ENCODE measurements around the gene CDHR3.
"Not testable (repeated sequence)": the region's sequence is repeated elsewhere in the genome, so short reads cannot be mapped to it uniquely, and the experiment has no call there.

Gene CDHR3

DNA sequence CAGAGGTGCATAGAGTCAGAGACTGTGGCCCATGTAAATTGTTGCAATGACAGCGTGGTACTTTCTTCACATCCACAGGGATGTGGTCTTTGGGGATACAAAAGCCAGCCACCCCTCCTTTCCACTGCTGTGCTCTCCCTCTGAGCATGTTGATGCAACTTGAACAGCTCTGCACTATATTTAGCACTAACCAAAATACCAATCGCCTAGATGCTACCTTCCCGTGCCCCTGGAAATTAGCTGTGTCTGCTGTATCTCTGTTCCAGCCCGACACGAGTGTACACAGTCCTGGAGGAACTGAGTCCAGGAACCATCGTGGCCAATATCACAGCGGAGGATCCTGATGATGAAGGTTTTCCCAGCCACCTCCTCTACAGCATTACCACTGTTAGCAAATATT is 38.1 kb downstream of the CDHR3 start:
- DNase-seq, result no peak

DNA sequence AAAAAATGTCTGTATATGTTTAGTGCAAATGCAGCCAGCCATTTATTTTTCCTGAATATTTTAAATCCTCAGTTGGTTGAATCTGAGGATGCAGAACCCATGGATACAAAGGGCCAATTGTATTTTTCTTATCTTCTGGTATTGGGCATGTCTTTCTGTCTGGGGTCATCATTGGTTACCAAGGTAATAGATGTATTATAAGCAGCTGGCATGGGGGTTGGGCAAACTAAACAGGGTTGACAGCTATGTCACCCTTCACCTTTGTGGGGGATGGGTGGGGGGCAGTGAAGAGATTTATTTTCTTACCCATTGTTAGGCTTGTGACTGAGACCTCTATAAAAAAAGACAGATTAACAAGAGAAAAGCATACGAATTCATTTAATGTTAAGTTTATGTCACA is 38.8 kb downstream of the CDHR3 start:
- no peak for DNase-seq

DNA sequence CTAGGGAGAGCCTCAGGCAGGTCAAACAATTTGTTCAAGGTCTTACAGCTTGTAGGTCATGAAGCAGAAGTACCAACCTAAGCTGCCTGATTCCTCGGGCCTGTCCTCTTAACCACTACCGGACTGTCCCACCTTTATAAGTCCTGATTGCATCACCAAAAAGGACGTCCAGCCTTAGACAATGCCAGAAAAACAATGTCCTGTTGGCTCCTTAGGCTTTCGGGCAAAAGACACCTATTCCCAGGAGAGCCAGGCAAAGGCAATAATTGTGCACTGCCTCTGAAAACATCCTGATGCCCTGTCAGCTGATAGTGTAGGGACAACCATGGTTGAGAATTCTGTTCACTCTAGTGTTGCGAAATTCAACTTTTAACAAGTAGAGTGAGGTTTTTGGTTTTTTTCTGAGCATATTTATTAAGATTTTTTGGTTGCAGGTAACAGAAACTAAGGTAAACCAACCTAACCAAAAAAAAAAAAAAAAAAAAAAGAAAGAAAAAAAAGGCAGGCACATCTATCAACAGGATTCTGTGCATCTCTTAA is 40.5 kb downstream of the CDHR3 start:
- no peak for DNase-seq

GRCh38 chr7:106006906-106007305 is 43.8 kb downstream of the CDHR3 start:
- no peak for DNase-seq

- not testable (repeated sequence) for DNase-seq
Measured at GRCh38 chr7:106007796-106008195, 44.7 kb downstream of the CDHR3 start.

GRCh38 chr7:106009503-106010226 is 46.6 kb downstream of the CDHR3 start:
- peak; percentile 39 for DNase-seq

- no peak for DNase-seq
Measured at GRCh38 chr7:106010331-106010730, 47.3 kb downstream of the CDHR3 start.

DNA sequence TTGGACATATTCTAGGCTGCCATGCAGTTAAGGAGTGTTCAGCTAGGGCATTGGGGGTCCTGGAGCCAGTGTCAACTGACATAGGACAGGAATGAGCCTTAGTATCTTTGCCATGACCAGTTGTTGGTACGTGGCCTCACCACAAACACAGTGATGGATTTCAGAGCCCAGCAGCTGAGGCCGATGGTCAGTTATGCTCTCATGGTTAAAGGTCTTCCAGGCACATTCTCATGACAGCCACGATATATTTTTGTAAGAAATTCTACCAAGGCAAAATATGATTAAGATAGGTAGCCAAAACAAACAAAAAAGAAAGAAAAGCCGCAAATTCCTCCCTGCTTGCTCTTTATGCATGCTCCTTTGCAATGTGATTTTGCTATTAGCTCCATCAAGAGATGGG is 47.8 kb downstream of the CDHR3 start:
- no peak for DNase-seq

GRCh38 chr7:106012184-106012583 is 49.1 kb downstream of the CDHR3 start:
- no peak for DNase-seq

GRCh38 chr7:106012935-106013439 is 49.9 kb downstream of the CDHR3 start:
- DNase-seq, result no peak

DNA sequence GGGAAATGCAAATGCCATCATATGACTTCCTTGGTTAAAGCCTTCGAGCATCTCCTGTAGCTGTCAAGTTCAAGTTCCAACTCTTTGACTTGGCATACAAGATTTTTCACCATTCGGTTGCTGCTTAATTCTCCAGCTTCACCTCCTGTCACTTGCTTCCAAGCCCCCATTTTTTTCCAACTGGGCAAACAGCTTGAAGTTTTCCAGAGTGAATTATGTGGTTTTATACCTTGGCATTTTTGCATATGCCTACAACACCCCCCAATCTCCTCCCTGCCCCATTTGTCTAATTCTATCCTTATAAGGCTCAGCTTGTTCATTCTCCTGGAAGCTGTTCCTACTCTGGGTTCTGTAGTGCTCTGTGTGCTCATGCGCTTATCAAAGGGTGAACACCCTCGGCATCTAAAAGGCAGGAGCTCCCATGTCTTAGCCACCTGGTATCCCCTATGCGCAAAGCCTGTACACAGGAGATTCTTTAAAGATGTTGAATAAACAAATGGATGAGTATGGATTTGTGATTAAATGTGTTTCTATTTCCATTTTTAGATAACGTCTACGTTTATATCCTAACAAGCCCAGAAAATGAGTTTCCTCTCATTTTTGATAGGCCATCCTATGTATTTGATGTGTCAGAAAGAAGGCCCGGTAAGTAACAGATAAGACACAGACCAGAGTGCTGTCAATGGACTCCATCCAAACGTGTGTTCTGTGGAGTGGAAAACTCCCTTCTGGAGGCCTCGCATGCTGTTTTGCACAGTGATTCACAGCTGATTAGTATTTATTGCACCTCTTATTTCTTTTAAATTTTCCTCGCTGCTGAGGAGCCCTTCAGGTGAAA is 52.5 kb downstream of the CDHR3 start:
- no peak for DNase-seq

DNA sequence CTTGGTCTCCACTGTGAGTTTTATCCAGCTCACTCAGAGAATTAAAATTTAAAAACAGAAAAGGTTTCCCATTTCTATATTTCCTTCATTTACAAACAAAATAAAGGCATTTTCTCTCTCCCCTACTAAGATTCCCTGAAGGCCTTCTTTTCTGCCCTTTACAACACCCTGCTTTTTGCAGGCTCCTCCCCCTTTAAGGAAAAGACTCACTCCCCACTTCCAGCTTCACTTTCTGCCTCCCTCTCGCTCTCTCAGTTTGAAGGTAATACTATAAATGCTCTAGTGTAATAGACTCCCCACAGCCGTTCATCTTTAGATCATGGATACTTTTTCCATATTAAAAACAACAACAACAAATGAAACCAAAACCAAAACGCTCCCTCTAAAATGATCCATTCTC is 53.3 kb downstream of the CDHR3 start:
- DNase-seq, result no peak

DNA sequence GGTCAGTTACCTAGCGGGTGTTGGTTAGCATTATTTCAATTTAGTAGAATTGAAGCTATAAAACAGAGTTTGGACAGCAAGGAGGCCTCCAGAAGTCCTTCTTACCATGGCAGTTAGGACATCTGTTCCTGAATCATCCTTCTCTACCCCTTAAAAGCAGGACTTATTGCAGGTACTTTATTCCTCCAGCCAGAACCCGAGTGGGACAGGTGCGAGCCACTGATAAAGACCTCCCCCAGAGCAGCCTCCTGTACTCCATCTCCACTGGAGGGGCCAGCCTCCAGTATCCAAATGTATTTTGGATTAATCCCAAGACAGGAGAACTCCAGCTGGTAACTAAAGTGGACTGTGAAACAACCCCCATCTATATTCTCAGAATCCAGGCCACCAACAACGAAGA is 54.6 kb downstream of the CDHR3 start:
- DNase-seq, result no peak

GRCh38 chr7:106018566-106019469 is 55.8 kb downstream of the CDHR3 start:
- no peak for DNase-seq

GRCh38 chr7:106019470-106019820 is 56.4 kb downstream of the CDHR3 start:
- DNase-seq, result no peak

- DNase-seq, result no peak
Measured at GRCh38 chr7:106021151-106022067, 58.3 kb downstream of the CDHR3 start.

DNA sequence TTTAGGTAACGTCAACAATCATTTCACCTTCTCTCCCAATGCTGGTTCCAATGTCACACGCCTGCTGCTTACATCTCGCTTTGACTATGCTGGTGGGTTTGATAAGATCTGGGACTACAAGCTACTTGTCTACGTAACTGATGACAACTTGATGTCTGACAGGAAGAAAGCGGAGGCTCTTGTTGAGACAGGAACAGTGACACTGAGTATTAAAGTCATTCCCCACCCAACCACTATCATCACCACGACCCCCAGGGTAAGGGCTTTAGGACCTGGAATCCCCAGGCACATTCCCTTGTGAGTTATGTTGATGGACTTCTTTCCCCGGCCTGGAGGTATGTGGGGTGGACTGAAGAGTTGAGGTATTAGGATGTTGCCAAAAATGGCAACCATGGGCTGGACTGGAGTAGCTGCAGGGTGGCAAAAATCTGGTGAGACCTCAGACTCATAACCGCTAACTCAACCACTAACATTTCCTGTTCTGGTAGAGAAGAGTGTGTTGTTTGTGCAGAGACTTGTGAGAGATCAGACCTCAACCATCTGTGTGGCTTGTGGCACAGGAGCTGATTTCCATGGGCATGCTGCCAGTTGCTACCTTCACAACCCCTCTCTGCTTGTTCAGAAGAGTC is 59.2 kb downstream of the CDHR3 start:
- no peak for DNase-seq

DNA sequence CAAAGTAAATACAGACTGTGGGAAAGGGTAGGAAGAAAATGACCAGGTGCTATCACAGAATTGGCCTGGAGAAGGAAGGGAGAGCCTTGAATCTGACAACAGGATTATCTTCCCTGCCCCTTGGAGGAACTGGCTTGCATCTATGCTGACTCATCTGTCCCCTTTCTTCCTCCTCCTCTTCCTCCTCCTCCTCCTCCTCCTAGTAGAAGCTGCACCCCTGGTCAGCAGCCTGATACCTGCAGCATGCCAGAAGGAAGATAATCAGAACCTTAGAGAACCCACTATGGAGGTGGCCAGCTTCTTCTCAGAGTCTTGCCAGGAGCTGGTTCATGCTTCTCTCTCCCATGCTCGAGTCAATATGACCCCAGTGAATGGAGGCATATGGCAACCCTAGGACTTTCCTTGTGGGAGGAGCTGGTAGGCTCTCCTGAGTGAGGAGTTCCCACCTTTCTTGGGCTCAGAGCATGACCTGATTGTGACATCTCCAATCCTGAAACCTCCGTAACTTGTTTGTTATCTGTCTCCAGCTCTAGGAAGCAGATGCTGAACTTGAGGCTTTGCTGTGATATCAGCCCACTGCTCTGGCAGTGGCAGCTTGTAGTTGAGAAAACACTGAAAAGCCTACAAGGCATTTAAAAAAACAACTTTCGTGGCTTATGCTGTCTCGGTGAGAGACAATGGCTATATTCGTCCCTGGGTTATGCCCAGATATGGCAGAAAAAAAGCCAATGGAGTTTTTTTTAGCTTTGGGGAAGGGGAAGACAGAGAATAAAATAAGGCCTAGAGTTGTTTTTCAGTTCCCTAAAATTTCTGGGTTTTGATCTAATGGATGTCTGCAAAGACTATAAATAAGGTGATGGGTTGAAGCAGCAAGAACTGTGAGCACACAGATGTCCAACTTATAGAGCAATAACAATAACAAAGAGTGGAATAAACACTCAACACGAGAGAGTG is 60.6 kb downstream of the CDHR3 start:
- no peak for DNase-seq

DNA sequence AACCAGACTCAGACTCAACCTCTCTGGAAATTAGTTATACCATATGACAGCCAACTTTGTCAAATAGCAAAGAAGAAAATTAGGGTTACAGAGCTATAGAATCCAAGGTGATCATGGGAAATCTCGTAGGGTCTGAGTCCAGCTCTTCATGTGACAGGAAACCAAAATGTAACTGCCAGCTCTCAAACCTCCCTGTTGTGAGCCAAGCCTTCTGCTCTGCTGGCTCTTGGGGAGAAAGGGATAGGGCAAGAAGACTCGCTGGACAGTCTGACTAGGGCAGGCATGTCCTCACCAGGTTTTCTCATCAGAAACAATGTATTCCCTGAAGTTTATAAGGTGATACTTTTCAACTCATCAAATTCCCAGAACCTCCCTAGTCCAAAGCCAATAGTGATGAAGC is 63.0 kb downstream of the CDHR3 start:
- no peak for DNase-seq

GRCh38 chr7:106029451-106029850 is 66.4 kb downstream of the CDHR3 start:
- no peak for DNase-seq
